Sigmoid colon (tissue), 7 donors: Measurements from ENCODE around the gene CDH22. TPM values are rescaled to one million over a fixed set of nuclear protein-coding genes. Genes with fewer than 3 reads are reported as not detected.

Source experiments
- DNase-seq: peaks from one replicate; pipeline ENCODE4 v3.0.0-alpha.2; 2019
- H3K27ac ChIP-seq, 4 donors: fragments of 200-600 bp; sonication (generic); one replicate each; pipeline ENCODE4 v1.5.1; 2016 to 2019; ENCODE audit warnings: mild to moderate bottlenecking in 1 of 4
- H3K27me3 ChIP-seq, 3 donors: fragments of 200-600 bp; sonication (generic); one replicate each; pipeline ENCODE4 v1.5.1; 2019; ENCODE audit warnings: mild to moderate bottlenecking in 1 of 3
- H3K36me3 ChIP-seq, 4 donors: fragments of 200-600 bp; sonication (generic); one replicate each; pipeline ENCODE4 v1.5.1; 2016 to 2019
- H3K4me1 ChIP-seq, 4 donors: fragments of 200-600 bp; sonication (generic); one replicate each; pipeline ENCODE4 v1.5.1; 2017 to 2019
- H3K4me3 ChIP-seq, 4 donors: fragments of 200-600 bp; sonication (generic); one replicate each; pipeline ENCODE4 v1.5.1; 2017 to 2019; ENCODE audit warnings: mild to moderate bottlenecking in 2 of 4, moderate library complexity in 1 of 4
- H3K9me3 ChIP-seq, 4 donors: fragments of 200-600 bp in 3 of 4; sonication (generic) in 3 of 4; one replicate each; pipeline versions ENCODE4 v1.5.1 to v1.6.1; 2013 to 2019
- EP300 ChIP-seq, 4 donors: sonication (generic); formaldehyde crosslinking; IDR thresholded peaks; one replicate each; pipeline ENCODE4 v1.6.1; 2017; ENCODE audit warnings: antibody characterized with exemption in 4 of 4
- POLR2A ChIP-seq, 2 donors: fragments of 450-650 bp; IDR thresholded peaks; one replicate each; pipeline ENCODE4 v1.6.1; 2016; ENCODE audit warnings: antibody characterized with exemption in 2 of 2, mild to moderate bottlenecking in 2 of 2, moderate library complexity in 2 of 2
- POLR2AphosphoS5 ChIP-seq, 4 donors: sonication (generic); formaldehyde crosslinking; IDR thresholded peaks; one replicate each; pipeline ENCODE4 v1.6.1; 2017; ENCODE audit warnings: antibody characterized with exemption in 4 of 4
- WGBS, 2 donors: extraction: QIAGEN DNeasy Blood & Tissue Kit; methylation state at CpG; one replicate each; pipeline ENCODE4 v1.1.7; 2013; 5-methylcytosine and 5-hydroxymethylcytosine counted together
- intact Hi-C: fragments of 100-400 bp; cut with DNase I; formaldehyde crosslinking; loops from one replicate; pipeline ENCODE4 v1.15.1; 2023
- polyA plus RNA-seq, 3 donors: library from polyadenylated mRNA; stranded (reverse); fragments of 200-250 nt; gene quantifications; one replicate each; pipeline ENCODE4 v1.2.3, GENCODE V29; 2013
- total RNA-seq, 4 donors: library from RNA; depleted of rRNA; stranded (reverse); fragments of >200 nt; gene quantifications; one replicate each; pipeline ENCODE4 v1.1.0, GENCODE V29; 2016
- TF ChIP-seq, protein P1 (sequence below), 4 experiments: fragments of 450-650 bp in 3 of 4; fragments of 200-600 bp in 1 of 4; IDR thresholded peaks; one replicate each; pipeline ENCODE4 v1.5.1; 2016 to 2019; ENCODE audit warnings: antibody characterized with exemption in 4 of 4, mild to moderate bottlenecking in 3 of 4, moderate library complexity in 2 of 4
- donor health status: healthy with polysubstance abuse.
- donor health status: Bipolar disorder and iron deficiency.
- donor health status: healthy.

Gene CDH22
- total and polyA plus RNA-seq, 7 donors: 0.06 to 0.55 (median 0.41) TPM; not detected in 4

DNA sequence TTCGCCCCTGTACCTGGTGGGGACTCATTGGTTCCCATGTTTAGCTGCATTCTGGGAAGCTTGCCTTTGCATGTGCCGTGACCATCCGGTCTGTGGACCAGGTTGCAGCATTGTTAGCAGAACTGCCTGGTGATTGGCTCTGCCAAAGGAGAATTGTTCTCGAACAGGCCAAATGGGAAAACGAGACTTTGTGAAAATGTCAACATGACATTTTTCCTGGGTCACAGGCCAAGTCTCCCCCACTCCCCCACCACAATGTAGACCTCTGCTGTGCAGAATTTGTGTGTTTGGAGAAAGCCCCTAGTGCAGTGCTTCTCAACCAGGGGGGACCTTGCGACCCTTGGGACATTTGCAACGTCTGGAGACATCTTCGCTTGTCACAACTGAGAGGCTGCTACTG is 23.2 kb downstream of the CDH22 start:
- Histone ChIP-seq H3K36me3 (no peaks in the 10 kb centered on the region), H3K4me3 (no peak overlapping the region), H3K27me3 (peaks cover 0 to 48% (median 18%) of the 10 kb centered on the region in 3 donors), H3K4me1 (no peaks in the 10 kb centered on the region), H3K27ac (no peak overlapping the region), H3K9me3 (no peaks in the 10 kb centered on the region)
- DNase-seq: no peak
- no peak for TF ChIP-seq POLR2AphosphoS5 (IDR thresholded peaks at IDR 0.05)
- TF ChIP-seq EP300 (IDR thresholded peaks at IDR 0.05): no peak
- TF ChIP-seq POLR2A (IDR thresholded peaks at IDR 0.05): no peak
- TF ChIP-seq, protein P1, sequence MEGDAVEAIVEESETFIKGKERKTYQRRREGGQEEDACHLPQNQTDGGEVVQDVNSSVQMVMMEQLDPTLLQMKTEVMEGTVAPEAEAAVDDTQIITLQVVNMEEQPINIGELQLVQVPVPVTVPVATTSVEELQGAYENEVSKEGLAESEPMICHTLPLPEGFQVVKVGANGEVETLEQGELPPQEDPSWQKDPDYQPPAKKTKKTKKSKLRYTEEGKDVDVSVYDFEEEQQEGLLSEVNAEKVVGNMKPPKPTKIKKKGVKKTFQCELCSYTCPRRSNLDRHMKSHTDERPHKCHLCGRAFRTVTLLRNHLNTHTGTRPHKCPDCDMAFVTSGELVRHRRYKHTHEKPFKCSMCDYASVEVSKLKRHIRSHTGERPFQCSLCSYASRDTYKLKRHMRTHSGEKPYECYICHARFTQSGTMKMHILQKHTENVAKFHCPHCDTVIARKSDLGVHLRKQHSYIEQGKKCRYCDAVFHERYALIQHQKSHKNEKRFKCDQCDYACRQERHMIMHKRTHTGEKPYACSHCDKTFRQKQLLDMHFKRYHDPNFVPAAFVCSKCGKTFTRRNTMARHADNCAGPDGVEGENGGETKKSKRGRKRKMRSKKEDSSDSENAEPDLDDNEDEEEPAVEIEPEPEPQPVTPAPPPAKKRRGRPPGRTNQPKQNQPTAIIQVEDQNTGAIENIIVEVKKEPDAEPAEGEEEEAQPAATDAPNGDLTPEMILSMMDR (IDR thresholded peaks at IDR 0.05): no peak
- intact Hi-C loops: no loop called here
- WGBS, 2 donors: 59 to 68% methylated on average over 8 of the region's 8 CpGs

DNA sequence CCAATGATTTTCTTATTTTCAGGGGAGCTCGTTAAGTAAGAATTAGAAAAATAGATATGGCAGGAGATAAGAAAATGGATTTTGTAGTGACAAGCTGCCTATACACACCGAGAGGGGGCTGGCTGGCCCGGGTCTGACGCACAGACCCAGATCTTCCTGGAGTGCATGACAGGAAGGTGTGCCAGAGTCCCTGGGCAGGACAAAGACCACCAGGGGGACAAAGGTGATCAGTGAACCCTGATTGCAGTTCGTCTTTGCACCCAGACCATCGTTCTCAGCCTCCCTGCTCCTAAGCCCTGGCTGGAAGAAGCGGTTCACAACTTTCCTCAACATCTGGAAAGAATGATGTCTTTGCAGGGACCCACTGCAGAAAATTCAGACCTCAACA is 24.3 kb downstream of the CDH22 start:
- no peak overlapping the region for H3K4me3 ChIP-seq
- no peaks in the 10 kb centered on the region for H3K4me1 ChIP-seq
- H3K27me3 ChIP-seq: peaks cover 0 to 51% (median 19%) of the 10 kb centered on the region in 3 donors
- intact Hi-C loops: no loop called here
- no peak overlapping the region for H3K27ac ChIP-seq
- no peak for TF ChIP-seq POLR2AphosphoS5 (IDR thresholded peaks at IDR 0.05)
- TF ChIP-seq, protein P1 (IDR thresholded peaks at IDR 0.05): no peak
- TF ChIP-seq EP300 (IDR thresholded peaks at IDR 0.05): no peak
- TF ChIP-seq POLR2A (IDR thresholded peaks at IDR 0.05): no peak
- no peaks in the 10 kb centered on the region for H3K9me3 ChIP-seq
- no peak for DNase-seq
- WGBS, 2 donors: 43 to 51% methylated on average over 7 of the region's 7 CpGs
- no peaks in the 10 kb centered on the region for H3K36me3 ChIP-seq

DNA sequence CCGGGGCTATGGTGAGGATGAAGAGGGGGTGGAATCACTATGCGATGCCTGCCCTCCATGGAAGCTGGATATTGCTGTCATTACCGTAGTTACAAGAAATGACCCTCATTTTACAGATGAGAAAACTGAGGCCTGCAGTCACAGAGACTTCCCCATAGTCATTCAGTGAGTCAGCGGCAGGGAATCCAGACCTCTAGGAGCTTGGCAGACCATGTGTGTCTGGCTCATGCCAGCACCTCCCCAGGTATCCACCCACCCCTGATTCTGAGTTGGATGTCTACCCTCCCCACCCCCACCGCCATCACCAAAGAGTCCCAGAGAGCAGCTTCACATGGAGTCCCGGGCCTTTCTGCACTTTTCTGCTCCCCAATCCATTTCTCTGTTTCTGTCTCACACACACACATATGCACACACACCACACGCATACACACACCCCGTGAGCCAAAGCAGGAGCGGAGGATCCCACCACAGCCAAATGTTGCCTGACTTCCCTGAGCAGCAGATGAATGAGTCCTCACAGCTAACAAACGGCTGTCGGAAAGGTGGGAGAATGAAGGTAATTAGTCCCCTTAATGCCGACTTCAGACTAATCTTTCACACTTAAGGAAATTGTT is 24.8 kb downstream of the CDH22 start:
- no peak for DNase-seq
- intact Hi-C loops: no loop called here
- no peaks in the 10 kb centered on the region for H3K4me1 ChIP-seq
- H3K4me3 ChIP-seq: no peak overlapping the region
- H3K27me3 ChIP-seq: peaks cover 0 to 54% (median 19%) of the 10 kb centered on the region in 3 donors
- H3K36me3 ChIP-seq: no peaks in the 10 kb centered on the region
- TF ChIP-seq POLR2A (IDR thresholded peaks at IDR 0.05): no peak
- TF ChIP-seq, protein P1 (IDR thresholded peaks at IDR 0.05): no peak
- no peak for TF ChIP-seq EP300 (IDR thresholded peaks at IDR 0.05)
- no peak for TF ChIP-seq POLR2AphosphoS5 (IDR thresholded peaks at IDR 0.05)
- H3K9me3 ChIP-seq: no peaks in the 10 kb centered on the region
- WGBS, 2 donors: 70 to 74% methylated on average over 12 of the region's 12 CpGs
- H3K27ac ChIP-seq: no peak overlapping the region

DNA sequence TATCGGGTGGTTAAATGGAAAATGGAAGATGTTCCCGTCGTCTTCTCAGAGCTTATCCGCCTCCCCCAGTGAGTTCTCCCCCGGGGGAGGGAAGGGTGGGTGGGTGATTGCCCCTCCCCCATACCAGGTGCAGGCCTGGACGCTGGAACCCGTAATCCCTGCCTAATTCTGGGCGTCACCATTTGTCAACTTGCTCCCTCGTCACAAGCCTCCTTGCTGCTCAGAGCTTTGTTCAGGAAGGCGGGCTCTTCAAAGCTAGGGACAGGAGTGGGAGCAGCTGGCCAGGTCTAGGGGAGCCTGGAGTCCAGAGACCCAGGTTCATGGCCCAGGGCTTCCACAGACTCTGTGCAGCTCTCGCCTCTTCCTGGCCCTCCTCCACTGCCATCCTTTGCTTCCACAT is 25.6 kb downstream of the CDH22 start:
- TF ChIP-seq EP300 (IDR thresholded peaks at IDR 0.05) (no peak), POLR2AphosphoS5 (IDR thresholded peaks at IDR 0.05) (no peak), POLR2A (IDR thresholded peaks at IDR 0.05) (no peak)
- TF ChIP-seq, protein P1 (IDR thresholded peaks at IDR 0.05): no peak
- peaks cover 0 to 62% (median 24%) of the 10 kb centered on the region in 3 donors for H3K27me3 ChIP-seq
- H3K4me3 ChIP-seq: no peak overlapping the region
- H3K36me3 ChIP-seq: no peaks in the 10 kb centered on the region
- H3K9me3 ChIP-seq: no peaks in the 10 kb centered on the region
- no peak for DNase-seq
- no peak overlapping the region for H3K27ac ChIP-seq
- WGBS, 2 donors: 24 to 35% methylated on average over 11 of the region's 11 CpGs
- intact Hi-C loops: no loop called here
- H3K4me1 ChIP-seq: no peaks in the 10 kb centered on the region

DNA sequence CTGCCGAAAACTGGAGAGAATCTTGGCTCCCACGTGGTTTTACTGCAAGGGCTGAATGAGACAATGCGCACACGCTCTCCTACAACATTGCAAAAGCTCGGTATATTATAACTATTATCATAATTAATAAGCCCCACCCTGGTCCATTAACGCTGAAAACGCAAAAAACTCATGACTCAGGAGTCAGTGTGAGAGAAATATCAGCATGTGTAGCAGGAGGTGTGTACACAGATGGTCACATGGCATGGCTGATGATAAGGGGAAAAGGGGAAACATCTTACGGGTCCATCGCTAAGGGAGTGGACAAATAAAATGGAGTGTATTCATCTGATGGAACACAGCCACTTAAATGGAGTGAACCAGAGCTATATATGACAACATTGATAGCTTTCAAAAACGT is 29.2 kb downstream of the CDH22 start:
- no peak for DNase-seq
- Histone ChIP-seq H3K27ac (no peak overlapping the region), H3K4me3 (no peak overlapping the region), H3K36me3 (no peaks in the 10 kb centered on the region), H3K9me3 (no peaks in the 10 kb centered on the region), H3K4me1 (no peaks in the 10 kb centered on the region), H3K27me3 (peaks cover 0 to 64% (median 11%) of the 10 kb centered on the region in 3 donors)
- intact Hi-C loops: no loop called here
- no peak for TF ChIP-seq POLR2AphosphoS5 (IDR thresholded peaks at IDR 0.05)
- no peak for TF ChIP-seq POLR2A (IDR thresholded peaks at IDR 0.05)
- TF ChIP-seq, protein P1 (IDR thresholded peaks at IDR 0.05): no peak
- WGBS, 2 donors: 52 to 72% methylated on average over 10 of the region's 10 CpGs
